Stimulated activated CD4-positive, alpha-beta T cell treated with anti-CD3 and anti-CD28 coated beads, Interleukin-1b, Interleukin-23, amount 100 ng/mL, for 4 hours (primary cell): Measurements from ENCODE around the gene PDCD4.
A peak's percentile ranks its signal among the peaks of the same experiment; 100 is the strongest.

Source experiments
- DNase-seq, 2 donors: peaks; one replicate each; pipeline ENCODE4 v3.0.0-alpha.2; 2020; ENCODE audit warnings: low read depth in 2 of 2

PDCD4 gene

DNA sequence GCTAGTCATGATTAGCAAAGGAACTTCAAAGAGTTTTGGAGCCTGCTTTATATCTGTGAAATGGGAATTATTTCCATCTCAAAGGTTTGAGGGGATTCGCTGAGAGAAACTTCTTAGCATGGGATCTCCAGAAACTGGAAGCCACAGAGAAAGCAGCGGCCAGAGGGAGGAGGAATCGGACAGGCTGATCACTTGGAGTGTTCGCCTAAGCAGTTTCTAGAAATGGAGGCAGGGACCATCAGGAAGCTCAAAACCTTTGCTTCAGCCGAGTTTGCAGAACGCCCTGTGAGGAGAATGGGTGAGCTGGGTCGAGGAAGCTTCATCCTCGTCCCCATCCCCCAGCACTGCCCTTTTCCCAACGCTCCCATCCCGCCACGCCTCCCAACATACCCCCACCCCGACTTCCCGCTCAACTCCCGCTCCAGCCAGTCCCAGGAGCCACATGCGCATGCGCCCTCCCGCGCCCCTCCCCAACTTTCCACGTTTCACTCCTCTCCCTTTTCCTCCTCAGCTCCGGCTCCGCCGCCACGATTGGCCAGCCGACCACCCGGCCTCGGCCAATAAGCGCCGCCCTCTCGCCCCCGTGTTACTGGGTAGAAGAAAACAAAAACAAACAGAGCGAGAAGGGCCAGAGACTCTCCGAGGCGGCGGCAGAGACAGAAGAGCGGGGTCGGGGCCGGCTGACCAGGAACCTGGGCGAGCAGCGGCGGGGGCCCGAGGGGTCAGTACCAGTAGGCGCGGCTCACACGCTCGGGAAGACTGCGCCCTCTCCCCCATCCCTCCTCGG, at the start of gene PDCD4:
PDCD4 (plus strand) TSS at position 631 of the 787 bp plus-strand sequence. CDS start 4,100 bp downstream, outside the sequence.
- DNase-seq = peak; percentile 89 to 93

DNA sequence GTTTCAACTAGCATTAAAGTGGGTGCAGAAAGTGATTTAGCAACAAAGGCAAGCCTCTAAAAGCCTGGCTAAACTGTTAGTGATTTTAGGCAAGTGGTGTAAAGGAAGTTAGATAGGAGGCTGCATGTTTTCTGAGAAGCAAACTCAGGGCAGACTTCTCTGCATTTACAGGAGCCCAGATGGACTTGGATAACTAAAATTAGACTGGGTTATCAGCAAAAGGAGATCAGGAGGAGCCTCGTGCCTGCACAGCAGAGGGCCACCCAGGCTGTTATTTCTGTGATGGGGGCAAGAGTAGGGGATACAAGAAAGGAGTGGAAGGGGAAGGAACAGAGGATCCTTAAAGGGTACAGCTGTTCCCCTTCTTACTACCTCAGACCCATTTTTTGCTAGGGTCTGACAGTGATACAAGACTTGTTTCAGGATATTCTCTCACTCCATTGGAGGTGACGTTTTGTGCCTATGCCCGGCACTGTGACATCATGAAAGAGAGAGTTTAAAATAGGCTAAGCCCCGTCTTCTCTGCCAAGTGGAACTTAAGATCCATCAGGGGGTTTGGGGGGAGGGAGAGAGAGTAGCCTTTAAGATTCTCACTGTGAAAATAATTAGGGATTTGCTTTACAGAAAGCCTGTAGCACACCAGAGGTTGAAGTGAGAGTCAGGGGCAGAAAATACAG, 49.6 kb upstream of the PDCD4 start:
- DNase-seq = no peak

DNA sequence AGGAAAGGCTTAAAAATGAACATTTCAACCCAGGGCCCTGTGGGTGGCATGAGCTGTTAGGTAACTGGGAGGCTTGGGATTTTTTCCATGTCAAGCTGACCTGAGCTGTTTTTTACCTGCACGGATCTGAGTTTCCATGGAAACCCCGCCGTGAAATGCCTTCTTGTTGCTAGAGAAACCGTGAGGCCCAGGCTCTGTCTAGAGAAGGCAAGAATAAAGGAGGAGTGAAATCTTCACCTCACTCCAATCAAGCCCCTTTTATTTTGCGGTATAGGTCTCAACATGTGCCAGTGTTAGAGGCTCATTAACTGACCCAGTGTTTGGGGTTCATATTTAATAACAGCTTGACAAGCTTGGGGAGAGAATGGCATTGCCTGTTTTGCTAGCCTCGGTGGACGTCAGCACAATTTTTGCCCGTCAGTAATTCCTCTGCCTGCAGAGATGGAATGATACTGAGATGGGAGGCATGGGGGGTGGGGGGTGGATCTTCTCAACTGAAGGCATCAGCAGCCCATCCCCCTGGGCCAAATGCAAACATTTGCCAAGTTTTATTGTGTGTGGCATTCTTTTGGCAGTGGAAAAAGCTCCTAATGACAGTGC, 48.9 kb upstream of the PDCD4 start:
- DNase-seq = no peak

DNA sequence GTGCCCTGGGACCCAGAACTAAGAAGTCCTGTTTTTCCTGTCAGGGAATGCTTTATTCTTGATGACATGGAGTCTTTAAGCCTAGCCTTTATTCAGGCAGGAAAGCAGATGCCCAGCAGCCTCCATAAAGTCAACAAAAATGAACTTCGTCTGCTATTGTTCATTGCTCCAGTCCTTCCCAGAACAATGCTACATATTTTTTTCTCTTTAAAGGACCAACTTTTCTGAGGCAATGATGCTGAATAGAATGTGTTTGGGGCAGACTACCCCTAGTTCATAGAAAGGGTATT, 47.6 kb upstream of the PDCD4 start:
- no peak for DNase-seq

DNA sequence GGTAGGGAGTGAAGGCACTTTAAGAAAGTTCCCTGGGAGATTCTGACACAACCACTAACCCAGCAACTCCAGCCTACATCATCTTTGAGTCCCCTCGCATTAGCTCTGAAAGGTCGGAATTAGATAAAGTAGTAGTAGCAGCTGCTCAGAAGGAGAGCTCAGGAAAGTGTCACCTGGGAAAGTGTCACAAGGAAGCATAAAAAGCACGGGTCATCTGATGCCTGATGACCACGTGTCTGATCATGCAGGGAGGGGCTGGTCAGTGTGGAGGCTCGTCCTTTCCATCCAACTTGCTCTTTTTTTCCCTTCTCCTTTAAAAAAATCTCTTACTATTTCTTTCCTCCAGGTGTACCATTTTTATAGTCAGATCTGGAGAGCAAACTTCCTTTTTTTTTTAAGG, 47.1 kb upstream of the PDCD4 start:
- no peak for DNase-seq

DNA sequence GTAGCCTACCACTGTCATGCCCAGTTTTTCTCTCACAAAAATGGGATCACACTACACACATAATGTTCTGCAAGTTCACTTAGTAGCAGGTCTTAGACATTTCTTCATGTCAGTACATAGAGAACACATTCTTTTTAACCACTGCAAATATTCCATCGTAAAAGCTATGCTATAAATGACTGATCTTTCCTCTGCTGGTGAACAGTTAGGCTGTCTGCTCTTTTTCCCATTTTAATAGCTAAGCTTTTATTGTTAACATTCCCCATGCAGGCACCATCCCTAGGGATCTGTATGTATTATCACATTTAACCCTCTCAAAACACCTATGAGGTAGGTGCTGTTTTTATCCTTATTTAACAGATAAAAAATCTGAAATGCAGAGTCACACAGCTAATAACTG, 46.2 kb upstream of the PDCD4 start:
- no peak for DNase-seq

DNA sequence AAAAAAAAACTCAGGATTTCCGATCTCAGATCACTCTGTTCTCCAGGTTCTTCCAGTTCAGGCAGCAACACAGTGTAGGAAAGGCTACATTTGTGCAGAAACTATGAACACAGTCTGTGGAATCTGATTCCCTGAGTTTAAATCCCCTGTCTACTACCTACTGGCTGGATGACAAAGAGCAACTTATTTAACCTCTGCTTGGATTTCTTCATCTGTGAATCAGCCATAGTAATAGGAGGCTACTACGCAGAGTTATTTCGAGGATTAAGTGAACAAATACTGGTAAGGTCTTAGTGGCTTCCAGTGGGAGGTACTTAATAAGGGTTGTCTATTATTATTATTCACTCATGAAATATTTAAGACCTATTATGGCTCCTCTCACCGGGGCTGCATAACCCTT, 44.3 kb upstream of the PDCD4 start:
- no peak for DNase-seq

DNA sequence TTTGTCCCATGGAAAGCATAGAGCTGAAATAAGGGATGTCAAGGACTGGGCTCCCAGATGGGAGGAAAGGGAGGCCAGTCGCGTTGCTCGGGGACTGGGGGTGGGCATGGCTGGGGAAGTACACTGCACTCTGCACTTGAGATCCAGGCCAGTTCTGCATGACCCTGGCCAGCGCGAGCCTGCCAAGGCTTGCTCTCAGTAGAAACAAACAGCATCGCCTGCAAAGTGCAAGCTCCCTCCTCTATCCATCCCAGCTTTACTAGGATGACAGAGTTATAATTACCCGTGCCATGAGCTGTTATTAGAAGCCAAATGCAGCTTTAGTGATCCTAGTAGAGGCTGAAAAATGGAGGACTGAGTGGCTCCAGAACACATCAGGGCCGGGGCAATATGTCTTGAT, 43.9 kb upstream of the PDCD4 start:
- no peak for DNase-seq

DNA sequence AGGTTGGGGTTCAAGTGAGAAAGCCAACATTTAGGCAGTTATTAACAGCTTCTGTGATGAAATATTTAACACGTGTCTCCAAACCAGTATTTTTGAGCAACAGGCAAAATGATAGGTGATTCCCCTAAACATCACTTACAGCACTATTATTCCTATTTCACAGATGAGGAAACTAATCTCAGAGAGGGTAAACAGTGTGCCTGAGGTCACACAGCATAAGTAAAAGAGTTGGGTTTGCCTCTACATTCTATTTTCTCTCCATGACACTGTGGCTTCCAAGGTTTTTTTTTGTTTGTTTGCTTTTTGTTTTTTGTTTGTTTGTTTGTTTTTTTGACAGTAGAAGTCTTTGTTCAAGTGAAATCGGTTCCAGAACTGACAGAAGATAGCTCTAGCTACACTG, 43.2 kb upstream of the PDCD4 start:
- no peak for DNase-seq

DNA sequence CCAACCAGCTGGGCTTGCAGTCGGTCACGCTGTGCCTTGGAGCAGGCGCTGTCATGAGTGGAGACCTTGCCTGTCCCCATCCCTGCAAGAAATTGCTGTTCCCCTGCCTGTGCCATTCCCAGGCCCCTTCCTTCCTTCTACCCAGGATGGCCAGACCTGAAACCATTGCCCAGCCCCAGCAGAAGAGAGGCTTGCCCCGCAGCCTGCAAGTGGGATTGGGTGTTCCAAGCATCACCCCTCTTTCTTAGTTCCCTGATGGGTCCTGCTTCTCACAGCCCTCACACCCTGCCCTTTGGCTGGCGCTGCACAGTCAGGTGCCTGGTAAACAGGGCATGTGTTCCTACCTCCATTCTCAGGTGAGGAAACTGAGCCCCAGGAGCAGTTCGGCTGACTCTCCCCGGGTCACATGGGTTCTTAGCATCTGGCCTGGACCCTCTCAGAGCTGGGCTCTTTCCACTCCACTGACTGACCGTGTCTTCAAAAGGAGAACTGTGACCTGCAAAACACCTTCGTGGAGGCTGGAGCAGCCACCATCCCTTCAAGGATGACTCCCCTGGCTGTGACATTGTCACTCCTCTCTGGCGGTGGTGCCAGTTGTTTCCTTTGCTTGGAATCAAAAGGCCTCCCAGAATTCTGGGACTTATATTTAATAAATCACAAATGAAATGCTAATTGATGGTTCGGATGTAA, 41.9 kb upstream of the PDCD4 start:
- DNase-seq = no peak

DNA sequence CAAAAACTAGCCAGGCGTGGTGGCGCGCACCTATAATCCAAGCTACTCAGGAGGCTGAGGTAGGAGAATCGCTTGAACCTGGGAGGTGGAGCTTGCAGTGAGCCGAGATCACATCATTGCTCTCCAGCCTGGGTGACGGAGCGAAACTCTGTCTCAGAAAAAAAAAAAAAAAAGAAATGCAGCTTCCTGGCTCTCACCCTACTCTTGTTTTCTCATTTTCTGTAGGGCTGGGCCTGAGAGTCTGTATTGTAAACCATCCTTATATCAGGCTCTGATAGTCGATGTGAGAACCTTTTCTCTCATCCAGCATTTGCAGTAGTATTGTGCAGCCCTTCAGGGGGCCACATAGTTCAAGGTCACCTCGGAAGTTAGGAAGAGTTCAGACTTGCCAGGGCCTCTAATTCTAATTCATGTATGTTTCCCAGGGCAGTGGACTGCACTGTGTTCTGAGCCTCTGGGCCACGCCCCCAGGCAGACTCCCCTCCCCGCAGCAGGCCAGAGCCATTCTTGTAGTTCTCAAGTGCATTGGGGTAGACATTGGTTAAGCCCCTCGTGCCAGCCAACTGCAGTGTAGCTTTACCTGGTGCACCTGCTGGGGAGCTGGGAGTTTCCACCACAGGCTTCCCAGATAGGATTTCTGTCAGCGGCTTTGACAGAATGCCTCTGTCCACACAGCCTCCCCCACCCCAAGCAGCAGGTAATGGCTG, 38.3 kb upstream of the PDCD4 start:
- no peak for DNase-seq

DNA sequence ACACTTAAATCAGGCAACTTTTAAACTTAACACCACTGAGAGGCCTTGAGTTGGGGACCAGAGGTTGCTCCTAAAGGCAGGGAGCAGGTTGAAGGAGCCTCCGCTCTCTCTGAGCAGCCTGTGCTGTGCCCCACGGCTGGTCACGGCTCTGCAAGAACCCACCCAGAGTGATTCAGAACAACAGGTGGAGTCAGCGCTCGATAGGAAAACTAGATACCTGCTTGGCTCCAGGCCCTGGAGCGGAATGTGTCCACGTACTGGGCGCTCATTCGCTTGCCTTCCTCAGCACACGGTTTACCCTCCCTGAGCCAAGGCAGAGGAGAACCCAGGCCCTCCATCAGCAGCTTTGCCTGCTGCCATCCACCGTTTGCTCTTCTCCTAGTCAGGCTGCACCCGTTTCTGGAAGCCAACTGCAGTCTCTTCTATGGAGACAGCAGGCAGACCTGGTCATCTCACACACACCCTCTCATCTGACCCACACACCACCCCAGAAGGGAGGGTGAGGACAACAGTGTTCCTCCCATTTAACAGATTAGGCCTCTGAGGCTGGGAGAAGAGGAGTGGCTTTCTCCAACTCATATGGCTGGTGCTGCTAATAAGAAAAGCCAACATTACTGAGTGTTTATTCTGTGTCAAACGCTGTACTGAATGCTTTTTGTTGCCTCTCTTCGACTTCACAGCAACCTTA, 37.6 kb upstream of the PDCD4 start:
- DNase-seq = no peak

DNA sequence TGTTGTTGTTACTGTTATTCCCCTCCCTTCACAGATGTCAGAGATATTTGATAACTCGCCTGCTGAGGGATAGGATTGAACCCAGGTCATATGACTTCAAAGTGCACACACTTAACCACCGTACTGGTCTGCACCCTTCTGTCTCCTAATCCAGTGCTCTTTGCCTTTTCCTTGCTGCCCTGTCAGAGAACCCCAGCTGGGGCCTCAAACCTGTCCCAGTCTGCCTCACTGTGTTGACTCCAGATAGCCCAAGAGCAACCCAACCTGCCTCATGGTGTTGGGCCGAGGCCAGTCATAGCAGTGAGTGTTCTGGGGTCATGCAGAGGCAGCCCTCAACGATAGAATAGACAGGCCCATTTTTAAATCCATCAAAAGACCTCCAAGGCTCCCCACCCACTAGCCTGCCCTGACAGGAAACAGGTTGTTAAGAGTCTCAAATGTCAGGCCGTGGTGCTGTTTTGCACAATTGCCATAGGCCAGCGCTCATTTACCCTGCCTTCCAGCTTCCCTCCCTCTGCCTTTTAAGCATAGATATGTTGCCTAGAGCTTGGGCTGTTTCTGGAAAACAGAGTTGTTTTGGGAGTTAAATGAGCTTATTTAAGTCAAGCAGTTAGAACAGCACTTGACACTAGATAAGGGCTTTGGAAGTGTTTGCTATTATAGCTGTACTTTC, 37.0 kb upstream of the PDCD4 start:
- no peak for DNase-seq

DNA sequence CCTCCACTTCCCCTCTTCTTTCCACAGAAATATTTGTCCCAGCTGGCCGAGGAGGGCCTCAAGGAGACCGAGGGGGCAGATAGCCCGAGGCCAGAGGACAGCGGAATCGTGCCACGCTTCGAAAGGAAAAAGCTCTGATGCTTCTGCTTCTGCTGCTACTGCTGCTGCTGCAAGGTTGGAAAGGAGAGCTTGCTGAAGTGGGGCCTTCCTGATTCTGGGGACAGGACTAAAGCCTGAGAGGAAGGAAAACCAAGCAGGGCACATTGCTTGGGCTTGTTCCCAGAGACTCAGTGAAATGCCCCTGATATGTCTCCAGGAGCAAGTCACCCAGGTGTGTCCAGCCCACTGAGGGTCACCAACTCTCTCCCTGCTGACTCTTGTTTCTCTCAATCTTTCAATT, 35.9 kb upstream of the PDCD4 start:
- DNase-seq = no peak

DNA sequence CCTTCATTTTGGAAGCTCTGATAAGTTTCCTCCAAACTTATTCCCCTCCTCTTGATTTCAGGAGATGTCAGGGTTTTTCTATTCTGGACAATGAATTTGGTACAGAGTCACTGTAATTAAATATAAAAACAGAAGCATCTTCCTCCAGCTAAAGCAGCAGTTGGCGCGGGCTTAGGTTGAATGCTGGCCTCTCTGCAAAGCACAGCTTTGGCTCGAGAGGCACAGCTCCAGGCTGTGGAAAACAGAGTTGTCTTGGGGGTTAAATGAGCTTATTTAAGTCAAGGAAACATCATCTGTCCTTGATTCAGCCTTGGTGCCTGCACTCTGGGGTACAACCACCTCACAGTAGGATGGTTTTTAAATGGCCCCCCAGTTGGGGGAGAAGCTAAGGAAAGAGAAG, 35.0 kb upstream of the PDCD4 start:
- no peak for DNase-seq

DNA sequence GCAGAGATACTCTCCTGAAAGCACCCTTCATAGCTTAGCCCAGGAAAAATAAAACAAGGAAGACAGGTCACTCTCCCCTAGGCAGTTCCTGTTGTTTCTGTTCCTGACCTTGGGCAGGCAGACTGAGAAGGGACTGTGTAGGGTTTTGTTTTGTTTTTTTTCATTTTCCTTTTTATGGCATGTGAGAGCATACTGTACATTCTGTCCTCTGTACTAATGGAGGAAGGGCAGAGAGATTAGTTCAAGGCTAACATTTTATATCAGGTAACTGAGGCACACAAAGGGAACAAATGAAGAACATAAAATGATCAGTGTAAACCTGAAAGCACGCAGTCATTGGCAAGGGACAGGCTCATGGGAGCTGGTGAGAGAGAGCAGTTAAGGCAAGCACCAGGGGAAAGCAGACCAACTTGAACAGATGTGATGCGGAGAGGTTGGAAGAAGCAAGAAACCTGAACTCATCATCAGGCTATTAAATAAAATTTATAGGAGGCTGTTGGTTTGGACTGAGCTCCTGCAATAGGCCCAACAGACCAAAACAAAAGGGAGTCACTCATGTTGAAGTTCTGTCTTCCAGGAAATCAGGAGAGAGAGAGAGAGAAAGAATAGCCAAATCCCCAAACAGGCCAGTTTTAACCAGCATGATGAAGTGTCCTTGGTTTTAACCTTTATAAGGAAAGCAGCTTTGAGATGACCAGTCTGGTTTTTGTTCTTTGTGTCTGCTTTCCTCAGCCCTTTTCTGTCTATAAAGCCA, 34.1 kb upstream of the PDCD4 start:
- DNase-seq = no peak

DNA sequence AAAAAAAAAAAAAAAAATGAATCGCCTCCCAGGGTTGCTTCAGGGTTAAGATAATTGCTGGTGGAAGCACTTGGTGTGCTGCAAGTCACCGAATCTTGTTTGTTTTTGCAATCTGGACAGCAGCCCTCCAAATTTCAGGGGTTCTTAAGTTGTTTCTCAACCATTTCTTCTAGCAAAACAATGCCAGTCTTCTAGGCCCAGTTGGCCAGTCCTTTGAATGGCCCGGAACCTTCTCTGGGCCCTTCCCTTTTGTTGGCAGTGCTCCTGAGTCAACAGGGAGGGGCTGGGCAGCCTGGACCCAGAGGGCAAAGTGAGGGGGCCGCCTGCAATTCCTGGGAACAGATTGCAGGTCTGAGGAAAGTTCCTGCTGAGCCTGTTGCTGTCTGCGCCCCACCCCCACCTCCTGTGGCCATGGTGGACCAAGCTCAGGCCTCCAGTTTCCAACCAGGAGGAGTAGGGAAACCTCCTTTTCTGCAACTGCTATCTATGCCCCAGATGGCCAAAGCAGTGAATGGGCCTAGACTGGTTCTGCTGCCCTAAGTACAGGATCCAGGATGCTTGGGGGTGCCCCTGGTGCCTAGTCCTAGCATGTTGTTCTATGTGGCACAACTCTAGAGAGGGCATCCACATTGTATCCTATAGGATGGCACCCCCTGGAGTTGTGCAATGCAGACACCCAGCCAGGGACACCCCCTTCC, 31.4 kb upstream of the PDCD4 start:
- DNase-seq = no peak

DNA sequence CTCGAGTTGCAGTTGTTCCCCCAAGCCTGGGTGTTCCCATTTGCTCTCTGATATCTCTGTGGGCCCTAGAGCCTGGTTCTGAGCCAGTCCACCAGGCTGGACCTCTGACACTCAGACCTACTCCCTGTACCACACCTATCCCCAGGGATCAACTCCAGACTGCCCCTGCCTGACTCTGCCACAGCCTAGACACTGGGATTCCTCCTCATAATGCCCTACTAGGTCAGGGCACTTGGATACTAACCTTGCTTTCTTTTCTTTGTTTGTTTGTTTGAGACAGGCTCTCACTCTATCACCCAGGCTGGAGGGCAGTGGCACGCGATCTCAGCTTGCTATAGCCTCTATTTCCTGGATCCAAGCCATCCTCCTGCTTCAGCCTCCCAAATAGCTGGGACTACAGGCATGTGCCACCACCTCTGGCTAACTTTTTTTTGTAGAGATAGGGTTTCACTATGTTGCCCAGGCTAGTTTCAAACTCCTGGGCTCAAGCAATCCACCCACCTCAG, 30.8 kb upstream of the PDCD4 start:
- no peak for DNase-seq

DNA sequence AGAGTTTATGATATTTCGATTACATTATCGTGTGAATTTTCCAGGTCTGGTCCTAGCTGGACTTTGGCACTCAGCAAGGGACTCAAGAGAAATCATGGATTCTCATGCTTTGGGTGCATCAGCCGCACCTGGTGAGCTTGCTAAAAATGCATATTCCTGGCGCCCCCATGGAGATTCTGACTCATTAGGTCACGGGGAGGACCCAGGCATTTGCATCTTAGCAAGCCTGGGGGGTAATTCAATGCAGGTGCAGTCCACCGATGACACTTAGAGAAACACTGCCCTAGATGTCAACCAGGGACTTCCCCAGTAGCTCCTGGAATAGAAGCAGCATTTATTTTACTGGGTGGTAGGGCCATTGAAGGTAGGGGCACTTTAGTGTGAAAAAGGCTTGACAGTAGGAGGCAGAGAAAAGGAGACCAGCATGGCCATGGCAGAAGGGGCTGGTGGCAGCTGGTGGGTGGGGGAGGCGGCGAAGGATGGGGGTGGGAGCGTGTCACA, 29.9 kb upstream of the PDCD4 start:
- DNase-seq = no peak
